ENCODE measurements around the gene PIH1D1.

Gene PIH1D1

DNA sequence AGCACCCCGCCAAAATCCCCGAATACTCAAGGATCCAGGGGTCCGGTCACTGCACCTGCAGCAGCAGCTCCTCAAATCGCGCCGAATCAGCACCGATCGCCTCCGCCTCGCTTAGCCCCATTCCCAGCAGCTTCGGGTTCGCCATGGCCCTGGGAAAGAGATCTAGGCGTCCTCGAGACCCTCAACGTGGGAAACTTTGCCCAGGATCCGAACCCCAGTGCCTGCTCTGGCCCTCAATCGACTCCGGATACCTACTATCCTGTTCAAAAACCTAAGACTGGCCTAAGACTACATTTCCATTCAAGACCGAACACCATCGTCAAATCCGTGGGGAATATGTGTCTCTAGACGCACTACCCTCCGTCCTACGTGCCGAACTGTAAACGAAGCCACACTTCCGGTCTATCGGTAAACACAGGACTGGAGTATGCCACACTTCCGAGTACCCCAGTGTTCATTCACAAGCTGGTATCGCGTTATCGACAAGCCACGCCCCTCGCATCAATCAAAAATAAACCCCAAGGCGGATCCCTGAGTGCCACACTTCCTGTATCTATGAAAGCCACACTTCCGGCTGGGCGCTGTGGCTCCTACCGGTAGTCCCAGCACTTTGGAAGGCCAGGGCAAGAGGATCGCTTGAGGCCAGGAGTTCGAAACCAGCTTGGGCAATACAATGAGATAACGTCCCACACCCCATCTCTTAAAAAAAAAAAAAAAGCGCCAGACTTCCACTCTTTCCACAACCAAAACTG is at the start of gene PIH1D1:
Gene PIH1D1, minus strand, starts transcription at position 385 of the 752 bp plus-strand sequence. Its CDS starts 240 bp downstream, at position 145.
- FAIRE-seq: peak; percentile 93

GRCh38 chr19:49499030-49499670 is 47.5 kb upstream of the PIH1D1 start:
- FAIRE-seq: no peak

GRCh38 chr19:49498475-49498874 is 46.9 kb upstream of the PIH1D1 start:
- no peak for FAIRE-seq

DNA sequence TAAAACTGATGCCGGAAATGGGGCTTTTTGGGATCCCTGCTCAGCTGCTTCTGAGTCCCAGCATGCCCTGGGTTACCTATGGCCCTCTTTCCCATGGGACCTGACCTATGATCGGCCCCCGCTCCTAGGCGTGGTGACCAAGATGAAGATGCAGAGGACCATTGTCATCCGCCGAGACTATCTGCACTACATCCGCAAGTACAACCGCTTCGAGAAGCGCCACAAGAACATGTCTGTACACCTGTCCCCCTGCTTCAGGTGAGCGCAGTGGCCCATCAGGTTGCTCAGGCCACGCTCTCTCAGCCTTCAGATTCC is 46.1 kb upstream of the PIH1D1 start:
- FAIRE-seq: no peak

DNA sequence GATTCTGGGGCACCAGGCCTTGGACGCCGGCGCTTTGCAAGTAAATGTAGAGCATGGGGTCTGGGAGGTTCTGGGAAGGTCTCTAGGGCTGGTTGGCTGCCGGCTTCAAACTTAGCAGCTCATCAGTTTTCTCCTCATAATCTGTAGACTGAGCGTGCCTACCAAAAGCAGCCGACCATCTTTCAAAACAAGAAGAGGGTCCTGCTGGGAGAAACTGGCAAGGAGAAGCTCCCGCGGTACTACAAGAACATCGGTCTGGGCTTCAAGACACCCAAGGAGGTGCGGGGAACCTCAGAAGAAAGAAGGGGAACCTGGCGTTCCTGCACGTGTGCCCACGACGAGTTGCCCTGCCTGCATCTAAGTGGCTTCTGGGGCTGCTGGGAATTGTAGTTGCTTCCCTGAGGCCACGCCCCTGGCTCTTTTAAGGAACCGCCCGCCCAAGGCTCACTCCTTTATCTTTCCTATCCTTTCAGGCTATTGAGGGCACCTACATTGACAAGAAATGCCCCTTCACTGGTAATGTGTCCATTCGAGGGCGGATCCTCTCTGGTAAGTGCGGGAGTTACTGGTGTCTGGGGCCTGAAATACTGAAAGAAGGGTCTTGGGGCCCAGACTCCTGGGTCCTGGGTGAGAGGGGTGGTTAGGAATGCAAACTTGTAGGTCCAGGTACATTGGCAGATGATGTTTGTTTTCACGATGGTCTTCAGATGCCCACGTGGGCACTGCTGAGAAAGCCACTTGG is 45.6 kb upstream of the PIH1D1 start:
- FAIRE-seq: no peak

GRCh38 chr19:49496574-49497008 is 45.0 kb upstream of the PIH1D1 start:
- no peak for FAIRE-seq

DNA sequence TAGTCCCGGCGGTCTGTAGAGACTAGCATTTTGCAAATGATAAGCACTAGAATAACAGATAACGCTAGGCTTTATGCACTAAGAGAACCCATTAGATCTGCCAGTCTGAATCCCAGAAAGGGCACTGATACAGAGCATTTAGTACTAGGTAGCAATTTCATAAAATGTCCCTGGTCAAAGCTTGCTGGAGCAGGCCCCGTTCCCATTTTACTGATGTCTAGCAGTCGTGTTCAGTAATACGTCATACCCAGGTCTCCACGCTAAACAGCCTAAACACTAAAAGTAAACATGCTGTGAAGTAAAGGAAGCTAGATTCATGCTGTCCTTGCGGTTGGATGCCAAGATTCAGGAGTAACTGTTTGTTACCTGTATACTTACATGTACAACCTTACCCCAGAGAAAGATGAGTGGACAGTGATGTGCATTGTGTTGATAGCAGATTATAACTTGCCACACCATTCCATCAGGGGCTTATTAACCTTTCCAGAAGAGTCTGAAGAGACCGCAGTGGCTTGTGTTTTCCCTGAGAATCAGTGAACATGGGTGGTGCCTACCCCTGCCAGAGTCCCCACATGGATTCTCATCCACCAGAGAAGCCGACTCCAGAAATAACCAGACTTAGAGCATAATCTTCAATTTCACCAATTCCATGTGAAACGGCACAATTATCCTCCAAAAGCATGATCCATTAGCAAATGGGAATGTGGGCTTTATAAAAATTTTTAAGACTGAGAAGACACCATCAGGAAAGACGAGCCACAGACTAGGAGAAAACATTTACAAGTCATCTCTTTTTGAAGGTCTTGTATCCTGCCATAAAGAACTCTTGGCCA is 41.2 kb upstream of the PIH1D1 start:
- FAIRE-seq: peak; percentile 96

DNA sequence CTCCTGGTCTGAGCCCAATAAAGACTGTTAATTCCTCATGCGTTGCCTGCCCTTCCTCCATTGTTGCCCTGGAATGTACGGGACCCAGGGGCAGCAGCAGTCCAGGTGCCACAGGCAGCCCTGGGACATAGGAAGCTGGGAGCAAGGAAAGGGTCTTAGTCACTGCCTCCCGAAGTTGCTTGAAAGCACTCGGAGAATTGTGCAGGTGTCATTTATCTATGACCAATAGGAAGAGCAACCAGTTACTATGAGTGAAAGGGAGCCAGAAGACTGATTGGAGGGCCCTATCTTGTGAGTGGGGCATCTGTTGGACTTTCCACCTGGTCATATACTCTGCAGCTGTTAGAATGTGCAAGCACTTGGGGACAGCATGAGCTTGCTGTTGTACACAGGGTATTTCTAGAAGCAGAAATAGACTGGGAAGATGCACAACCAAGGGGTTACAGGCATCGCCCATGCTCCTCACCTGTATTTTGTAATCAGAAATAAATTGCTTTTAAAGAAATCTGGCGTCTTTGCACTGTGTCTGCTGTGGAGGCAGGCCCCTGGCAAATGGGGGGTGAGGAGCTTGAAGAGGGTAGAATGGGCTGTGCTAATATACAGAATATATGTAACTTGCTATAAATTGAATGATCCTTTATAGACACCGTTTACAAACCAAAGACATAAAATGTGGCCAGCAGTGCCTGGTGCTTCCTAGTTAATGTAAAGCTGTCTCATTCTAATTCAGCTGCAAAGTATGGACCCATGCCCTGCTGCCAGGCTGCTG is 40.4 kb upstream of the PIH1D1 start:
- peak; percentile 36 for FAIRE-seq

DNA sequence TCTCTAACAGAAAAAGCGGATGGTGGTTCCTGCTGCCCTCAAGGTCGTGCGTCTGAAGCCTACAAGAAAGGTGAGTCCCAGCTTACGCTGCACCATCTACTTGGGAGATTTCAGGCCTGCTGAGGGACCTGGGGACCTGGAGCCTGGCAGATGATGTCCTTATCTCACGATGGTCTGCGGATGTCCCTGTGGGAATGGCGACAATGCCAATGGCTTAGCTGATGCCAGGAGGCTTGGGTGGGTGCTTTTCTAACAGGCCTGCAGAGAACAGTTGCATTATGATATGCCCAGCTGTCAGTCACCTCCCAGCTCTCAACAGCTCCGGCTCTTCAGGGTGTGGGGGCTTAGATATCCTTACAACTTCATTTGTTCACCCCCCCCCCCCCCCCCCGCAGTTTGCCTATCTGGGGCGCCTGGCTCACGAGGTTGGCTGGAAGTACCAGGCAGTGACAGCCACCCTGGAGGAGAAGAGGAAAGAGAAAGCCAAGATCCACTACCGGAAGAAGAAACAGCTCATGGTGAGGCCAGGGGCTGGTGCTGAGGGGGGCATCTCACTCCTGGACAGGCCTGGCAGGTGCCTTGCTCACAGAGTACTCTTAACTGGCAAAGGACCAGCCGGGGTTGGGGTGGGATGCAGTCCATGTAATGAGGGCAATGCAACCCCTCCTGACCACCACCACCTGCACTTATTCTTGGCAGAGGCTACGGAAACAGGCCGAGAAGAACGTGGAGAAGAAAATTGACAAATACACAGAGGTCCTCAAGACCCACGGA is 39.6 kb upstream of the PIH1D1 start:
- FAIRE-seq: no peak

DNA sequence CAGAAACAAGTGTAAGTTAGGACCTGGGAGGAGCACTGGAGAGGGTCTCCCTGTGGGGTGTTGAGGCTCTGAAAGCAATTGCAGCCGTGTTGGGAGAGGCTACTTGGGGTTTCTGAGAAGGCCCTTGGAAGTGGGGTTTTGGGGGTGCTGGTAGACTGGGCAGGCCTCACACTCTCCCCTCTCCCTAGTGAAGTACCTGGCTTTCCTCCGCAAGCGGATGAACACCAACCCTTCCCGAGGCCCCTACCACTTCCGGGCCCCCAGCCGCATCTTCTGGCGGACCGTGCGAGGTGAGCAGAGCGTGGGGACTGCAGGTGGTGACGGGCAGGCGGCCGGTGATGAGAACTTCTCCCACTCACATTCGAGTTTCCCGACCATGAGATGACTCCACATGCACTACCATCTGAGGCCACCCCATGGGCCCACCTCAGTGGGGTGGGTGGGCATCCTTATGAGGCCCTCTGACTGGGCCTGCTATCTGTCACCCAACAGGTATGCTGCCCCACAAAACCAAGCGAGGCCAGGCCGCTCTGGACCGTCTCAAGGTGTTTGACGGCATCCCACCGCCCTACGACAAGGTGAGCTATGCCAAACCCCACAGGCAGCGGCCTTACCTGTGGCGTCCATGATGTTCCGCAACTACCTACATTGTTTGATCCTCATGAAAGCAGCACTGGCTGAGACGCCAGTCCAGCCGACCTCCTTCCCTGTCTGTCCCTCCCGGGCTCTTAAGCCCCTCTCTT is 38.8 kb upstream of the PIH1D1 start:
- FAIRE-seq: no peak

- no peak for FAIRE-seq
These were observed 38.1 kb upstream of the PIH1D1 start for GRCh38 chr19:49489601-49490167.

- FAIRE-seq: no peak
These were observed 37.4 kb upstream of the PIH1D1 start for GRCh38 chr19:49488863-49489537.

GRCh38 chr19:49488046-49488862 is 36.6 kb upstream of the PIH1D1 start:
- no peak for FAIRE-seq

GRCh38 chr19:49487277-49488045 is 35.8 kb upstream of the PIH1D1 start, which contains the start of gene RPL13A:
Gene RPL13A (plus strand): TSS chr19:49487608. CDS start chr19:49487630, 22 bp downstream.
- peak; percentile 96 for FAIRE-seq

GRCh38 chr19:49486710-49487276 is 35.2 kb upstream of the PIH1D1 start:
- FAIRE-seq: no peak

GRCh38 chr19:49486232-49486631 is 34.6 kb upstream of the PIH1D1 start:
- FAIRE-seq: no peak

- FAIRE-seq: no peak
These were observed 29.5 kb upstream of the PIH1D1 start for GRCh38 chr19:49481020-49481683.

Data from G401.6 (cell line).